ENCODE results near the gene PTPRM. TPM values are rescaled to one million over a fixed set of nuclear protein-coding genes. Genes with fewer than 3 reads are reported as not detected.
A peak's percentile ranks its signal among the peaks of the same experiment; 100 is the strongest.

PTPRM gene
- total and polyA plus RNA-seq, 2 of the 8 experiments (the other 6 are each of a cell fraction or from before 2014, with no cell fraction given): 4.1 to 7.0 TPM

DNA sequence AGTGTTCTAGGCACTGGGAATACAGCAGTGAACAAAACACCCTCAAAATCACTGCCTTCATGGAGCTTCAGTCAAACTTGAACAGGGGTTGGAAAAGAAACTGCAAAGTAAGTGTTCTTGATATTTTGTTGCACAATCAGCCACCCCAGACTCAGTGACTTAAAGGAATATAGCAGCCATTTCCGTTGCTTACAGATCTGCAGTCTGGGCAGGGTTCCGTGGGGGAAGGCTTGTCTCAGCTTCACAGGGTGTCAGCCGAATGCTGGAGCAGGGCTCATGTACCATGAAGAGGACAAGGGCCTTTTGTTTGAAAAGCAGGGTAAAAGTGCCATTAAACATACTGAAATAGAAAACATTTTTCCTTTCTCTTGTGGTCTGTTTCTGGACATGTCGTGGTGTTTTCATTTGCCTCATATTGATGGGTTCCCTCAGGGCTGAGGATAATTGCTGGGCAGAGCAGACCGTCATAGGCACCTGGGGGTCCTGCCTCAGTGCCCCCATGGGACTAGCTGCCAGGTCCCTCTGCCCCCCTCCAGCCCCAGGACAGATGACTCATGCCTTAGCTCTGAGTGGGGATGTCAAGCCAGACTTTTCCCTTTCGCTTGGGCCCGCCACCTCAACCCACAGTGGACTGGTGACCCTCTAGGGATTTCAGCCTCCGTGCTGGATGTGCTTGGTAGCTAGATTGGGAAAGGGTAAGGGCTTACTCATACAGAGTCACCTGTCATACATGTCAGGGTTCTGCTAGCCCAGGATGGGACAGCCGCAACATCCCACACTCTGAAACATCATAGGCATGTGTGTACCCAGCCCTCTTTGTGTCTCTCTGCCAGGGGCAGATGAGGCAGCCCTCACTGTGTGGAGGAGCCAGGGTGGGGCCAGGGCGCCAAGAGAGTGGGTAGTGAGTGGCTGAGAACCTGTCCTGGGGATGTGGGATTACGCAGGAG lies 96.5 kb downstream of the PTPRM start:
- no peak overlapping the region for H3K56ac ChIP-seq (replicated peaks; ENCODE audit: insufficient read length, low read depth, low read length)
- no peak overlapping the region for H4K5ac ChIP-seq (ENCODE audit: insufficient read length, low read depth, low read length)
- CTCF ChIA-PET (ENCODE audit: partially characterized antibody): interaction anchor here (0.8 to 1.1 kb wide), 3 partner anchors 10 to 297 kb away, joined by 3 read pairs; no protein-coding TSS in a partner anchor
- H3K9me3 ChIP-seq (ENCODE audit: insufficient read depth in 2 of 2, low read depth in 1 of 2, low read length in 1 of 2): no peaks in the 10 kb centered on the region
- H3K18ac ChIP-seq (ENCODE audit: extremely low read depth, low read length): no peak overlapping the region
- H4K8ac ChIP-seq (ENCODE audit: extremely low read depth, insufficient read depth, low read length): no peak overlapping the region
- H4K20me1 ChIP-seq (replicated peaks in 1 of 2; ENCODE audit: control insufficient read depth in 1 of 2, insufficient read depth in 2 of 2, low read length in 2 of 2): no peaks in the 10 kb centered on the region
- H3K79me1 ChIP-seq (ENCODE audit: low read depth, low read length): no peaks in the 10 kb centered on the region
- POLR2A ChIA-PET (ENCODE audit: partially characterized antibody): no interaction called here
- DNase-seq (ENCODE audit: low read depth in 1 of 2, low spot score in 2 of 2): no peak
- no peak overlapping the region for H3K4me3 ChIP-seq (ENCODE audit: extremely low read depth in 1 of 4, insufficient read depth in 2 of 4, low read depth in 3 of 4, low read length in 4 of 4)
- no peak overlapping the region for H4K91ac ChIP-seq (replicated peaks; ENCODE audit: insufficient read length, low read length)
- no peak overlapping the region for H3K27ac ChIP-seq (ENCODE audit: low read depth, low read length)
- no peak overlapping the region for H2BK12ac ChIP-seq (ENCODE audit: low read depth, low read length)
- H3K9ac ChIP-seq (replicated peaks in 1 of 4; ENCODE audit: extremely low read depth in 1 of 4, low read depth in 3 of 4, low read length in 3 of 4): no peak overlapping the region
- no peak overlapping the region for H2BK120ac ChIP-seq (replicated peaks; ENCODE audit: low read depth, low read length)
- H2BK5ac ChIP-seq (ENCODE audit: low read depth, low read length): peak overlapping the region; percentile 32; the same call in 1 of the 2 replicates
- no peaks in the 10 kb centered on the region for H3K23me2 ChIP-seq (ENCODE audit: low read depth, low read length)
- H3K14ac ChIP-seq (ENCODE audit: insufficient read length): no peak overlapping the region
- H3K4me2 ChIP-seq (ENCODE audit: insufficient read depth in 1 of 2, low read depth in 2 of 2, low read length in 2 of 2): no peak overlapping the region
- H3K4ac ChIP-seq (replicated peaks; ENCODE audit: insufficient read length, low read depth, low read length): peak overlapping the region; percentile 58
- WGBS, 2 experiments (ENCODE audit: extremely low coverage in 1 of 2, insufficient coverage in 1 of 2, insufficient read length in 1 of 2, insufficient replicate concordance in 2 of 2, low coverage in 1 of 2, low lambda C conversion rate in 2 of 2, missing lambda C conversion rate in 1 of 2): 95% methylated on average over 11 of the region's 11 CpGs; no CpG with 5 or more reads in 1 of the 2 experiments
- no peak for FAIRE-seq
- no peak overlapping the region for H2AK5ac ChIP-seq (ENCODE audit: low read depth, low read length)
- no peaks in the 10 kb centered on the region for H3K36me3 ChIP-seq (ENCODE audit: control insufficient read depth in 2 of 4, insufficient read depth in 4 of 4, low read length in 3 of 4)
- H3K4me1 ChIP-seq (replicated peaks in 1 of 4; ENCODE audit: control insufficient read depth in 3 of 4, insufficient read depth in 4 of 4, low read length in 3 of 4): peaks cover 0 to 5% (median 3%) of the 10 kb centered on the region in 4 experiments; a peak in 4 of 7 replicates
- no peak overlapping the region for H2BK15ac ChIP-seq (ENCODE audit: low read length)
- H2AFZ ChIP-seq (ENCODE audit: low read length): no peak overlapping the region
- 0 out of 2 replicates have a peak overlapping the region, but pooled peaks have one; percentile 72 for H2BK20ac ChIP-seq (ENCODE audit: low read length)
- no peaks in the 10 kb centered on the region for H3K27me3 ChIP-seq (replicated peaks in 1 of 4; ENCODE audit: control insufficient read depth in 3 of 4, extremely low read depth in 1 of 4, insufficient read depth in 3 of 4, low read length in 3 of 4)
- H3K23ac ChIP-seq (ENCODE audit: insufficient read length): no peak overlapping the region
- H3K79me2 ChIP-seq (ENCODE audit: control insufficient read depth in 1 of 2, insufficient read depth in 2 of 2, low read length in 2 of 2): no peaks in the 10 kb centered on the region
- no peak for TF ChIP-seq NRF1 (IDR thresholded peaks at IDR 0.05; ENCODE audit: low read depth, low read length)
- no peak for TF ChIP-seq MAFK (IDR thresholded peaks at IDR 0.05; ENCODE audit: low read depth, low read length)
- no peak for TF ChIP-seq BACH1 (IDR thresholded peaks at IDR 0.05; ENCODE audit: low read length)
- TF ChIP-seq KDM1A (IDR thresholded peaks at IDR 0.05; ENCODE audit: borderline replicate concordance, low read length): no peak
- no peak for TF ChIP-seq TAF7 (optimal IDR thresholded peaks at IDR 0.05; ENCODE audit: borderline replicate concordance, low read depth, low read length)
- no peak for TF ChIP-seq TAF1 (IDR thresholded peaks at IDR 0.05; ENCODE audit: low read depth, low read length)
- no peak for TF ChIP-seq NANOG (IDR thresholded peaks at IDR 0.05; ENCODE audit: insufficient read depth, low read depth, low read length, poor library complexity, severe bottlenecking)
- TF ChIP-seq KDM5A (IDR thresholded peaks at IDR 0.05; ENCODE audit: low read length): no peak
- no peak for TF ChIP-seq SP1 (IDR thresholded peaks at IDR 0.05; ENCODE audit: low read depth, low read length)
- no peak for TF ChIP-seq SAP30 (IDR thresholded peaks at IDR 0.05; ENCODE audit: insufficient read depth, insufficient replicate concordance, low read length)
- TF ChIP-seq, protein P1, sequence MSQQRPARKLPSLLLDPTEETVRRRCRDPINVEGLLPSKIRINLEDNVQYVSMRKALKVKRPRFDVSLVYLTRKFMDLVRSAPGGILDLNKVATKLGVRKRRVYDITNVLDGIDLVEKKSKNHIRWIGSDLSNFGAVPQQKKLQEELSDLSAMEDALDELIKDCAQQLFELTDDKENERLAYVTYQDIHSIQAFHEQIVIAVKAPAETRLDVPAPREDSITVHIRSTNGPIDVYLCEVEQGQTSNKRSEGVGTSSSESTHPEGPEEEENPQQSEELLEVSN (IDR thresholded peaks at IDR 0.05): no peak
